Jurkat, Clone E6-1 (cell line): Measurements from ENCODE around the gene CLTRN.

ENCODE experiments used
- DNase-seq: peaks from one replicate; pipeline ENCODE4 v3.0.0-alpha.2; 2011; ENCODE audit warnings: low read depth, low spot score
- H3K4me3 ChIP-seq: 2 replicates; pipeline ENCODE4 v1.5.1; 2011; ENCODE audit warnings: mild to moderate bottlenecking, low read length, control low read depth, moderate library complexity

The CLTRN gene

DNA sequence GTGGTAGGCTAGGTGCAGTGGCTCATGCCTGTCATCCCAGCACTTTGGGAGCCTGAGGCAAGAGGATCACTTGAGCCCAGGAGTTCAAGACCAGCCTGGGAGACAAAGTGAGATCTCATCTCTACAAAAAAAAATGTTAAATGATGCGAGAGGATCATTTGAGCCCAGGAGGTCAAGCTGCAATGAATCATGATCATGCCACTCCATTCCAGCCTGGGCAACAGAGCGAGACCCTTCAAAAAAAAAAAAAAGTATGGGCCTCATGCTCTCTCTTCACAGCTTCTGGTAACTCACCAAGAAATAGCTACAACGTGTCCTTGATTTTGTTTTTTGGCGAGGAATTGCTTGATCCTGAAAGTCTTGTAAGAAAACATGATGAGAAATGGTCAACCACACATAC is 65.1 kb downstream of the CLTRN start:
- DNase-seq: no peak

DNA sequence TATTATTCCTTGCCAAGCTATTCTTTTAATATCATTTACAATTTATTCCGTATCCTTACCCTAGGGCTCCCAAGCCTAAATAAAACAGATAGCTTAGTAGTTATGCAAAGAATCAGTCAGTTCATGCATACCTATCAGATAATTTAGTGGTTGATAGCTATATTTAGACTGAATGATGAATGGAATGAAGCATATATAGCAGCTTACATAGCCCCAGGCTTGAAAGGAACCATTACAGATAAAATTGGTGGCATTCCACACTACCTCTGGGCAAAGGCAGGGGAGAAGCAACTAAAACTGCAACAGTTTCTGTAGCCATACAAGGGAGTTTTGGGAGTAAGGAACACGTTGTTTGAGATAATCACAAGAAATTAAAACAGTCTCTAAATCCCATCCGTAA is 66.6 kb downstream of the CLTRN start:
- DNase-seq: no peak
- H3K4me3 ChIP-seq: no peak overlapping the region

More for the DNA sequence above, 65.1 kb downstream of the CLTRN start:
- no peak overlapping the region for H3K4me3 ChIP-seq

DNA sequence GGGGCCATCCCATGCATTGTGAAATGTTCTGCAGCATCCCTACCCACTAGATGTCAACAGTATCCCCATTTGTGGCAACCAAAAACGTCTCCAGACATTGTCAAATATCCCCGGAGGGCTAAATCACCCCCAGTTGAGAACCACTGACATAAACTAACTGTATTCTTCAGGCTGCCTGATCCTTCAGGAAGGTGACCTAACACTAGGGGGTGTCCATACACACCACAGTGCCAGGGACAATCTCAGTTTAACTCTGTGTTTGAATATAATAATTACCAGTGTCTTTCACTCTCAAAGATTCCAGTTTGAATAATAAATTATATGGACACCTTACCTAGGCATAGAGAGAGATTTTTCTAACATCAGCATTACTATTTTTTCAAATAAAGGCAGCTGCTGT is 70.2 kb downstream of the CLTRN start:
- H3K4me3 ChIP-seq: no peak overlapping the region
- no peak for DNase-seq

DNA sequence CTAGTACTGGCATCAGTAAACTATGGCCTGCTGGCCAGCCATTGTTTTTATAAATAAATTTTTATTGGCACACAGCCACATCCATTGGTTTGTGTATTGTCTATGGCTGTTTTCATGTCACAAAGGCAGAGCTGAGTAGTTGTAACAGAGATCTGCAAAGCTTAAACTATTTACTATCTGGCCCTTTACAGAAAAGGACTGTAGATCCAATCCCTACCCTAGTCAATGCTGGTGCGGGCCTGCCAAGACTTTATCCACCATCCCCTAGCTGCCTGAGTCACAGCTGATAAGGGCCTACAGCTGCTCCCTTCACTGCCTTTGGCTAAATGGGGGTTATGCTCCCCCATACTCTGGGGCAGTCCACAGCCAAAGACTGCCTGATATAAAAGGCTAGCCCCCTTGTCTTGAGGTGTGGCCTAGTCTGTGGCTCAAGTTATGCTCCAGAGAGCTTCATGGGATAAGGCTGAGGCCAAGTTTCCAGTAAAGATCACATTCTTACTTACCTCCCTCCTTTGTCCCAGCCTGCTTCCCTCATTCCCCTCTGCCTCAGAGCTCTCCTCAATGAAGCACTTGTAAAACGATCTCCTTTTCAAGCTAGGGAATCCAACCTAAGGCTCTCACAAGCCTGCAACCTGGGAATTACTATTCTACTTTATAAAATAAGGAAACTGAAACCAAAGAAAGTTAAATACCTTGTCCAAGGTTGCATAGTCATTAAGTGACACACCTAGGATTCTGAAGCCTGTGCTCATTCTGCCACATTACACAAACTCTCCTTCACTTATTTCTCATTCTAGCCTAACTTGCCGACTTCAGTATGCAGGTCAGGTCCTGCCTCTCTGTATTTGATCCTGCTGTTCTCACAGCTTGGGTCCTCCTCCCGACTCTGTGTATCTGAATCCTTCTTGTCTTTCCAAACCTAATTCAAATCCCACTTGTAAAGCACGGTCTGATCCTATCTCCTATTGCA is 84.5 kb downstream of the CLTRN start:
- no peak for DNase-seq
- H3K4me3 ChIP-seq: no peak overlapping the region
